Inferior parietal cortex (tissue), 1 donor: ENCODE measurements around the gene CACNG4.
"Not testable (repeated sequence)": the region's sequence is repeated elsewhere in the genome, so short reads cannot be mapped to it uniquely, and the experiment has no call there.

Experiments
- DNase-seq: peaks from one replicate; pipeline ENCODE4 v3.0.0-alpha.2; 2016; ENCODE audit errors: extremely low spot score

The CACNG4 gene

DNA sequence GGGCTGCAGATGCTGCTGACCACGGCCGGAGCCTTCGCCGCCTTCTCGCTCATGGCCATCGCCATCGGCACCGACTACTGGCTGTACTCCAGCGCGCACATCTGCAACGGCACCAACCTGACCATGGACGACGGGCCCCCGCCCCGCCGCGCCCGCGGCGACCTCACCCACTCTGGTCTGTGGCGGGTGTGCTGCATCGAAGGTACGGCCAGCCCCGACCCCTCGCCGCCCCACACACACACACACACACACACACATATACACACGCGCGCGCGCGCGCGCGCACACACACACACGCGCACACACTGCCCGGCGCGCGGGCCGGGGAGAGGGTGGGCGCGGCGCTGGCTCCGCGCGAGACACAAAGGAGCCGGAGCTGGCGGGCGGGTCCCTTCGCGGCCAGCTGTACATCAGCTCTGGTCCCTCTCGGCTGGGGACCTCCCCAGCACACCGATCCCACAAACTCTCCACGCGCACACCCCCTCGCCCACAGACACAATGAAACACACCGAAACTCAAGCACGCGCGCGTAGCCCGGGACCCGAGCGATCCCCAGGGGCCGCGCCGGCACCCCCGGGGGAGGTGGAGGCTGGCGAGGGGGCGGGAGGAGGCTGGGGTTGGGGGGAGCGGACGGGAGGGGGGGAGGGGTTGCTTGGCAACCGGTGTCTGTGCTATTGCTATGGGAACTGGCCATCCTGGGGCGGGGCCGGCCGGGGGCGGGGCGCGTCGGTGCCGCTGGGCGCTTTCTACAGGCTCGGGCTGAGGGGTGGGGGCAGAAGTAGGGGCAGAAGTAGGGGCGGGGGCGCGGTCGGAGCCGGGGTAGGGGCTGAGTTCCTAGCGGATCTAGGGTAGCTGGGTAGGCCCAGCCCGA, 658 bp downstream of the CACNG4 start:
- DNase-seq = no peak

- DNase-seq = no peak
These were observed 1.3 kb downstream of the CACNG4 start for GRCh38 chr17:66965801-66966262.

DNA sequence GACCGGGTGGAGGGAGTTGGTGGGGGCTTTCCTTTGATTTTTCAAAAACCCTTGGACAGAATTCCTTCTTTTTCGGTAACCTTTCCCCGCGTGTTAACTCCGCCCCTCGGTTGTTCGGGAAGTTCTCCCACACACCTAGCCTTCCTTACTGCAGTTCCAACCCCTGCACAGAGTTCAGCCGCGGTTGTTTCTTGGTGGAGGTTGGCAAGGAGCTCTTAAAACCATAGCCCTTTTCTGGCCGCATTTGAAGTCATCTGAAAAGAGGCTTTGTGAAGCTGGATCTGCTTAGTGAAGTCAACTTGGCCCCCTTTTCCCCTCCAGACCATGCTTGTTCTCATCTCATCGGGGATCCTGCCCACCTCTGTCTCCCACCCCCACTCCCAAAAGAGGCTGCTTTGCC, 1.8 kb downstream of the CACNG4 start:
- no peak for DNase-seq

- no peak for DNase-seq
These were observed 2.4 kb downstream of the CACNG4 start for GRCh38 chr17:66966704-66967418.

DNA sequence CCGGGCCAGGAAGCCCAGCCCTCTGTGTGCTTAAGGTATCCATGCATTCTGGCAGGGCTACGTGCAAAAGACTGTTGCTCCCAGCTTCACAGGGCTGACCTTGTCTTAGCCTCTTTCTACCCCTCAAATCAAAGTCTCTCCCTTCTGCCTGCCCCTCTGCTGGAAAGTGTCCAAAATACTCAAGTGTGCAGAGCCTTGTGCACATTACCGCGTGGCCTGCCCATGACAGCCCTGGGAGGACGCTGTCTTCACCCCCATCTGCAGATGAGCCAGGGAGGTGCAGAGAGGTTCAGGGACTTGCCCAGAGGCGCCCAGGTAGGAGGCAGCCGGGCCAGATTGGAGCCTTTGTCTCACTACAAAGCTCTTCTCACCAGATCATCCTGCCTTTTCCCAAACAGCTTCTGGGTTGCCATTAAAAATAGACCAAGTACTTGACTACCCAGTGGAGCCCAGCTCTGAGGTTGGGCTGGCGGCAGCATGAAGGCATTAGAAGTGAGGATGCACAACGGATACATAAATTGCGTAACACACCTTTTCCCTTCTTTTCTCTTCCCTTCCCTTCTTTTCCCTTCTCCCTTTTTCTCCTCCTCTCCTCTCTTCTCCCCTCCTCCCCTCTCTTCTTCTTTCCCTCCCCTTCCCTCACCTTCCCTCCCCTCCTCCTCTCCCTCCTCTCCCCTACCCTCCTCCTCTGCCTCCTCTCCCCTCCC, 3.5 kb downstream of the CACNG4 start:
- no peak for DNase-seq

- DNase-seq = no peak
These were observed 4.4 kb downstream of the CACNG4 start for GRCh38 chr17:66968916-66969315.

- no peak for DNase-seq
These were observed 5.6 kb downstream of the CACNG4 start for GRCh38 chr17:66970140-66970539.

- DNase-seq = no peak
These were observed 6.3 kb downstream of the CACNG4 start for GRCh38 chr17:66970797-66971196.

- no peak for DNase-seq
These were observed 6.8 kb downstream of the CACNG4 start for GRCh38 chr17:66971264-66971663.

GRCh38 chr17:66971730-66972441, 7.4 kb downstream of the CACNG4 start:
- no peak for DNase-seq

GRCh38 chr17:66972442-66972830, 7.9 kb downstream of the CACNG4 start:
- not testable (repeated sequence) for DNase-seq

DNA sequence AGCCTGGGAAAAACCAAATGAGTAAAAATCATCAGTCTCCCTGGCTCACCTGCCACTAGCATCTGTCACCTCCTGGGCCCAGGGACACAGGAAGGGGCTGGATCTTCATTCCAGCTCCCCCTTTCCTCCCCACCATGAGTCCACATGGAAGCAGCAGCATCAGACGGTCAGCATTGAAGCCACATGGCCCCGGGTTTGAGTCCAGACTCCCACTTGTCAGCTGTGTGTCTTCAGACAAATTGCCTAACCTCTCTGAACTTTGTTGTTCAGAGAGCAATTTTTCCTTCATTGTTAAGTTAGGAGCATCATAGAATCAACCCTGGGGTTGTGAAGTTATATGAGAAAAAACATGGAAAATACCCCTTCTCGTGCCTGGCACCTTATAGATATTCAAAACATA, 10.7 kb downstream of the CACNG4 start:
- no peak for DNase-seq

- no peak for DNase-seq
These were observed 11.3 kb downstream of the CACNG4 start for GRCh38 chr17:66975614-66976378.

DNA sequence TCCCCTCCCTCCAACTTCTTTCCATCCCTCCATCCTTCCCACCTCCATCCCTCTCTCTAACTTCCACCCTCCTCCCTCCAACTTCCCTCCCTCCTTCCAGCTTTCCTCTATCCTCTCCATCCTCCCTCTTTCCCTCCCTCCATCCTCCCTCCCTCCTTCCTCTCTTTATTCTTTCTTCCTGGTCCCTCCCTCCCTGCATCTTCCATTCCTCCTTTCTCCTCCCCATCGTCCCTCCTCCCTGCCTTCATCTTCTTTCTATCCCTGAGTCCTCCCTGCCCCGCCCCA, 11.8 kb downstream of the CACNG4 start:
- DNase-seq = no peak

DNA sequence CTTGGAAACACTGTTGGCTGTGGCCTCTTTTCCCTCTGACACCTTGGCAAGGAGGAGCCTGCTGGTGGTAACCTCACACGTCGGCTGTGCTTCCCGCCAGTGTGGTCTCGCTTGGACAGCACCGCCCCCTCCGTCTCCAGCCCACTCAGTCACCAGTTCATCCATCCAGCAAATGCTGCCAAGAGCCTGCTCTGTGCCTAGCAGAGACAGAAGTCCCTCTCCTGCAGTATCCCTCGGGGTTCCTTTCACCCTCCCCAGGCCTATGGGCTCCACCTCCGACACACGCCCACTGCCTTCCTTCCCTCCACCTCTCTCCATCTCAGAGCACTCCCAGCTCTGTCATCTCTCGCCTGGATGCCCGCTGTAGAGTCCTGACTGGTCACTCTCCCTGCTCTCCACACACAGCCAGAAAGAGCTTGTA, 12.3 kb downstream of the CACNG4 start:
- DNase-seq = no peak

DNA sequence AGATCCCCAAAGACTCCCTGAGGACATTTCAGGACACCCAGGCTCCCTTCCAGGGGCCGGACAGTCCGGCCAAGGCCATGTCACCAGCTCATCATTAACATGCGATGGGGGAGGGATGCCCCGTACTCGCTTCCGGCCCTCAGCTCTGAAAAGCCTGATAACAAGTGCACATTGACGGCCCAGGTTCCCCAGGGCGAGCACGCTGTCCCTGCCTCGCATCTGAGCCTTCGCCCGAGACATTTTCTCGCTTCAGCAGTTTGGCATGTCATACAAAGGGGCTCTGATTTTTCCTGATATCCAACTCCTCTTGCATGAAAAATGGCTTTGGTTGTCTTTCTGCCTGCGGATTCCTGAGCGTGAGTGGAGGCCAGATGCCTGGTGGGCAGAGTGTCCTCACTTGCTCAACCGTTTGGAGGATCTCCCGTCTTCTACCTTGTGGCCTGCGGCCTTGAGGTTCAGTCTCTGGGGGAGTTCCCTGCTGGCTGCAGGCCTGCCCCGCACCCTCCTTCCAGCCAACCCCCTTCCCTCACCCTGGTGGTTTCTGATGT, 14.1 kb downstream of the CACNG4 start:
- DNase-seq = no peak

- DNase-seq = no peak
These were observed 16.4 kb downstream of the CACNG4 start for GRCh38 chr17:66980896-66981295.

GRCh38 chr17:66981983-66982508, 17.5 kb downstream of the CACNG4 start:
- no peak for DNase-seq

GRCh38 chr17:66983414-66984021, 19.0 kb downstream of the CACNG4 start:
- DNase-seq = peak; percentile 38

DNA sequence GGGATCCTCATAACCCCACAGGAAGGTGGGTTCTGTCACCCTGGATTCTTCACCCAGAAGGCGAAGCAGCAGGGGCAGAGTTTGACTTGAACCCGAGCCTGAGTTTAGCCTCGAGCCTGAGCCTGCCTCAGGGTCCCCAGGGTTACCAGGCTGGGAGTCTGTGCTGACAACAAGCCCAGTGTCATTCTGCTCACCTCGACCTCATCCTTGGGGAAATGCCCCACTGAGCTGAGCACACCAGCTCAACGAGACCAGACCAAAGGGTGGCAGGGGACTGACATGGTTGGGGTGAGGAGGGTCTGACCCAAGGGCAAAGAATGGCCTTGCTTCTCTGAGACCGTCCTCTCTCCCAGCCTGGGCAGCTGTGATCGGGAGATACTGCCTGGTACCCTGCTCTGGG, 20.2 kb downstream of the CACNG4 start:
- DNase-seq = no peak
